Head of caudate nucleus (tissue), 42 donors: ENCODE results near the gene CDHR1.
"Not testable (repeated sequence)": the region's sequence is repeated elsewhere in the genome, so short reads cannot be mapped to it uniquely, and the experiment has no call there.

Experiments used
- DNase-seq, 42 donors: peaks; one replicate each; pipeline versions ENCODE4 v3.0.0 to v3.0.0-alpha.2; 2020 to 2021; ENCODE audit warnings: mixed read lengths in 7 of 42
- intact Hi-C: fragments of 100-400 bp; cut with DNase I; formaldehyde crosslinking; loops from one replicate; pipeline ENCODE4 v1.15.0; 2022

The CDHR1 gene

GRCh38 chr10:84171700-84172466 lies 22.5 kb upstream of the CDHR1 start:
- peak in 4 of 42 donors; percentile 7 to 33 (median 16) for DNase-seq
- intact Hi-C loops = not testable (repeated sequence)

GRCh38 chr10:84172467-84173356 lies 21.6 kb upstream of the CDHR1 start:
- peak in 4 of 42 donors; percentile 3 to 34 (median 11) for DNase-seq
- intact Hi-C loops = no loop called here

GRCh38 chr10:84173501-84173929 lies 20.8 kb upstream of the CDHR1 start, which contains the start of gene GPR15LG:
GPR15LG (plus strand) TSS chr10:84173801; CDS start chr10:84173852, 51 bp downstream.
- intact Hi-C loops = no loop called here
- peak in 2 of 42 donors; percentile 3 to 11 for DNase-seq

- peak in 1 of 42 donors; percentile 10 for DNase-seq
- intact Hi-C loops = no loop called here
Measured at GRCh38 chr10:84175436-84175835, 18.9 kb upstream of the CDHR1 start.

- DNase-seq = peak in 2 of 42 donors; percentile 6 to 20
- intact Hi-C loops = no loop called here
Measured at GRCh38 chr10:84176351-84176750, 18.0 kb upstream of the CDHR1 start.

GRCh38 chr10:84176836-84177474 lies 17.4 kb upstream of the CDHR1 start:
- intact Hi-C loops = no loop called here
- DNase-seq = peak in 2 of 42 donors; percentile 7 to 15

- peak in 1 of 42 donors; percentile 20 for DNase-seq
- intact Hi-C loops = no loop called here
Measured at GRCh38 chr10:84177541-84178141, 16.7 kb upstream of the CDHR1 start.

- intact Hi-C loops = no loop called here
- DNase-seq = peak in 1 of 42 donors; percentile 5
Measured at GRCh38 chr10:84178160-84178609, 16.2 kb upstream of the CDHR1 start.

GRCh38 chr10:84179059-84179710 lies 15.2 kb upstream of the CDHR1 start:
- DNase-seq = peak in 21 of 42 donors; percentile 16 to 83 (median 41)
- intact Hi-C loops = no loop called here

- DNase-seq = peak in 1 of 42 donors; percentile 15
- intact Hi-C loops = not testable (repeated sequence)
Measured at GRCh38 chr10:84180386-84180785, 14.0 kb upstream of the CDHR1 start.

- intact Hi-C loops = no loop called here
- DNase-seq = no peak
Measured at GRCh38 chr10:84181631-84182030, 12.7 kb upstream of the CDHR1 start.

GRCh38 chr10:84184517-84184916 lies 9.8 kb upstream of the CDHR1 start:
- intact Hi-C loops = no loop called here
- no peak for DNase-seq

GRCh38 chr10:84185526-84186175 lies 8.7 kb upstream of the CDHR1 start:
- intact Hi-C loops = no loop called here
- DNase-seq = no peak

- no peak for DNase-seq
- intact Hi-C loops = no loop called here
Measured at GRCh38 chr10:84188815-84189214, 5.5 kb upstream of the CDHR1 start.

- no peak for DNase-seq
- intact Hi-C loops = no loop called here
Measured at GRCh38 chr10:84190621-84191020, 3.7 kb upstream of the CDHR1 start.

GRCh38 chr10:84191106-84191505 lies 3.2 kb upstream of the CDHR1 start:
- intact Hi-C loops = no loop called here
- DNase-seq = no peak

GRCh38 chr10:84193327-84193726 lies 1.0 kb upstream of the CDHR1 start:
- no peak for DNase-seq
- intact Hi-C loops = no loop called here

- DNase-seq = no peak
- intact Hi-C loops = no loop called here
Measured at GRCh38 chr10:84193846-84194423, 402 bp upstream of the CDHR1 start.
